Hepatocyte (in vitro differentiated cells): ENCODE measurements around the gene ADAMTSL1.

Source experiments
- CTCF ChIP-seq: fragments of 200-600 bp; sonication (generic); IDR thresholded peaks from 2 replicates; pipeline ENCODE4 v1.5.1; 2016; ENCODE audit warnings: antibody characterized with exemption, mild to moderate bottlenecking; ENCODE audit not compliant: poor library complexity
- EZH2phosphoT487 ChIP-seq: fragments of 200-600 bp; sonication (generic); IDR thresholded peaks from one replicate; pipeline ENCODE4 v1.6.1; 2018; ENCODE audit warnings: antibody characterized with exemption, mild to moderate bottlenecking, low read depth, moderate library complexity; ENCODE audit not compliant: unreplicated experiment, severe bottlenecking

- no peak for TF ChIP-seq EZH2phosphoT487
- TF ChIP-seq CTCF: no peak
Observed at GRCh38 chr9:18865542-18865941, 391.6 kb downstream of the ADAMTSL1 start.
